ENCODE results near the gene DNAAF5.

DNA sequence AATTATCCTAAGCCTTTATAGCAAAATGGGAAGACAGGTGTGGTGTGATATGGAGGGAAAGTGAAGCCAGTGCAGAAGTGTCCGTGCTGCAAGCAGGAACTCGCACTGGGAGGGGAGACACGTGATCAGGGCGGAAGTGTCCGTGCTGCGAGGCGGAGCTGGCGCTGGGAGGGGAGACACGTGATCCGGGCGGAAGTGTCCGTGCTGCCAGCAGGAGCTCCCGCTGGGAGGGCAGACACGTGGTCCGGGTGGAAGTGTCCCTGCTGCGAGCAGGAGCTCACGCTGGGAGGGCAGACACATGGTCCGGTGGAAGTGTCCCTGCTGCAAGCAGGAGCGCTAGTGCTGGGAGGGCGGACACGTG lies 41.1 kb downstream of the DNAAF5 start:
- TF ChIP-seq EZH2phosphoT487 (IDR thresholded peaks at IDR 0.05; ENCODE audit: borderline replicate concordance, low read depth, low read length) (no peak), CTCF (conservative IDR thresholded peaks at IDR 0.05; ENCODE audit: low read length) (no peak)
